HG03175 (cell line): ENCODE results near the gene CTNNBL1.
A peak's percentile ranks its signal among the peaks of the same experiment; 100 is the strongest.

Experiments used
- ATAC-seq: cut with Tn5 transposase; IDR thresholded peaks from one replicate; pipeline ENCODE4 v1.9.1; 2021; ENCODE audit warnings: mild to moderate bottlenecking, moderate library complexity; ENCODE audit not compliant: unreplicated experiment

Gene CTNNBL1

DNA sequence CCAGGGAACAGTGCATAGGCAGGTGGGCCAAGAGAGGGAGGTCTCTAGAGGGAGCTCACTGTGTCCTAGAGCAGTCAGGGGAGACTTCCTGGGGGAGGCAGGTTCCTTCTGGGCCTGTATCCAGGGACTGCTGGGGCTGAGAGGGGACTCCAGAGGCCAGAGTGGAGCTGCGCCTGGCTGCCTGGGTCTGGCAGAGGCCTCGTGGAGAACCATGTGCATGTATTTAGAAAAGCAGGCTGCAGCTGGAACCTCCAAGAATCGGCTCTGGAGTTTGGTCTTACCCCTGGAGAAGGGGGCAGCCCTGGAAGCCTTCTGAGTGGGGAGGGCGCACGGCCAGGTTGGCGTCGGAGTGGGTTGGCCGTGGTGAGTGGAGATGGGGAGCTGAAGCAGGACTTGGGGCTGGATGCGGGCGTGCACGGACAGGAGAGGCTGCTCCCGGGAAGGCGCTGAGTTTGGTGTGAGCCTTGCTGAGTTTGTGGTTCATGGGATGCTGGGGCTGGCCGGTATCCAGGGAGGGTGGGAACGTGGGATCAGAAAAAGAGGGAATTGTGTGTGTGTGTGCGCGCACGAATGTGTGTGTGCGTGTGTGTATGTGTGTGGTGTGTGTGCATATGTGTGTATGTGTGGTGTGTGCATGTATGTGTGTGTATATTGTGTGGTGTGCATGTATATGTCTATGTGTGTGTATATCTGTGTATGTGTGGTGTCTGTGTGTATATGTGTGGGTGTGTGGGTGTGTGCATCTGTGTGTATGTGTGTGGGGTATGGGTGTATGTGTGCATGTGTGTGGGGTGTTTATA lies 219.9 kb downstream of the CTNNBL1 start:
- no peak for ATAC-seq

DNA sequence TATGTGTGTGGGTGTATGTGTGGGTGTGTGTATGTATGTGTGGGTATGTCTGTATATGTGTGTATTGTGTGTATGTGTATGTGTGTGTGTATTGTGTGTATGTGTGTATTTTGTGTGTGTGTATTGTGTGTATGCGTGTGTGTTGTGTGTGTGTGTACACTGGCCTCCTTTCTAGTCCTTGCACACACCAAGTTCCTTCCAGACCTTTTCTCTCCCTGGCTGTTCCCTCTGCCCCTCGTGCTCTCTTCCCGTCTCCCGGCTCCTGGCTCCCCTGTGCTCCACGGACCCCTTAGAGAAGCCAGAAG lies 220.5 kb downstream of the CTNNBL1 start:
- no peak for ATAC-seq

GRCh38 chr20:37914672-37915433 lies 221.0 kb downstream of the CTNNBL1 start:
- no peak for ATAC-seq

DNA sequence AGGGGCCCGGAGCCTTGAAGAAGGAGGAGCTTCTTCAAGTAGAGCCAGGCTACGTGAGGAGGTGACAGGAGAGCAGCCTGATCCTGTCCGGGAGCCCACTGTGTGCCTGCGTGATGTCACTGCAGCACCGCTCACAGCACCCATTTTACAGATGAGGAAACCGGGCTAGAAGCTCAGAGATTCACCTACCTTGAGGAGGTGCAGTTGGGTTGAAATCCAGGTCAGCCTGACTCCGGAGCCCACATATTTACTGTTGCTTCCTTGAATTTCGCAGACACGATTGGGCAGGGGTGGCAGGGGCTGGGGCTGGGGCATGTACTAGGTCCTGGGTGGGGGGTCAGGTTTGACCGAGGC lies 221.6 kb downstream of the CTNNBL1 start:
- no peak for ATAC-seq

DNA sequence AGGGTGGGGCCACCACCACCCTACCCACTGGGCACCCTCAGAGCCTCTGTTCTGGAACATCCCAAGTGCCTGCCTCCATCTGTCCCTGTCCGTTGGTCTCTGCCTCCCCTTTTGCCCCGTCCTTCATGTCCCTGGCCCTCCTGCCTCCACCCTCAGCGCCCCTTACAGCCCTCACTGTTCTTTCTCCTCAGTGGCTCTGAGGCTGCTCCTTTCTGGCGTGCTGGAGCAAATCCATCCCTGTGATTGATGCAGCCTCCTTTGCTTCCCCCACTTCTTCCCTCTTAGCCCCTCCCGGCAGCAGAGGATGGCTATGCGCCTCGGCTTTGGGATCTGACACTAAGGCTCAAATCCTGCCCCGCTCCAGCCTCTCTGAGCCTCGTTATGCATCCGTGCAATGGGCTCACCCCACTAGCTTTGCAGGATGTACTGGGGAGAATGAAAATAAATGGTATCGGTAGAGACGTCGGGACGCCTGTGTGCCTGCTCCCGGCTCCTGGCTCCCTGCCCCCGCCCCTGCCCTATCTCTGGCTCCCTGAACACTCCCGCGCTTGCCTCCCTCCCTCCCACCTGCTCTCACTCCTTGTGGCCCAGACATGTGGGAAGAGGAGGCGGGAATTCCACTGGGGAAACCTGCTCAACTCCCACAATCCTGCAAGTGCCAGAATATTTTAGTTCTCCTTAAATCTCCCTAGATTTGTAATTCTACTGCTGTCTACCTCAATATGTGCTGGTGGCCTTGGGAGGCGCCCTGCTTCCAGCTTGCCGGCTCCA lies 222.2 kb downstream of the CTNNBL1 start:
- no peak for ATAC-seq

DNA sequence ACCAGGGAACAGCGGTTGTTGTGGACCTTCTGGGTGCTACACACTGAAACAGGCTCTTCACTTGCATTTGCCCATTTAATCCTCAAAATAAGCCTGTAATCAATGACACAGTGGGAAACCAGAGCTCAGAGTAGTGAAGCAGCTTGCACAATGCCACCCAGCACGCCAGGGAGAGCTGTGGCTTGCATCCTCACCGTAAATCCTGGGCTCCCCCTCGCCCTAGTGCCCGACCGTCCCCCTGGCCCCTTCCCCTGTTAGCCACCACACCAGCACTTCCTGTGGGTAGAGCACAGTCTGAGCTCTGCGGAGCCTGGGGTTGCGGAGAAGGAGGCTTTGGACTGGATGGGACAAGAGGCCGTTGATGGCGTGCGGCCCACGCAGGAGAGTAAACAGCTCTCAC lies 223.6 kb downstream of the CTNNBL1 start:
- no peak for ATAC-seq

- ATAC-seq, result no peak
These were observed 224.2 kb downstream of the CTNNBL1 start for GRCh38 chr20:37918035-37918434.

GRCh38 chr20:37919389-37920040 lies 225.7 kb downstream of the CTNNBL1 start:
- ATAC-seq, result no peak

- no peak for ATAC-seq
These were observed 226.4 kb downstream of the CTNNBL1 start for GRCh38 chr20:37920270-37920669.

DNA sequence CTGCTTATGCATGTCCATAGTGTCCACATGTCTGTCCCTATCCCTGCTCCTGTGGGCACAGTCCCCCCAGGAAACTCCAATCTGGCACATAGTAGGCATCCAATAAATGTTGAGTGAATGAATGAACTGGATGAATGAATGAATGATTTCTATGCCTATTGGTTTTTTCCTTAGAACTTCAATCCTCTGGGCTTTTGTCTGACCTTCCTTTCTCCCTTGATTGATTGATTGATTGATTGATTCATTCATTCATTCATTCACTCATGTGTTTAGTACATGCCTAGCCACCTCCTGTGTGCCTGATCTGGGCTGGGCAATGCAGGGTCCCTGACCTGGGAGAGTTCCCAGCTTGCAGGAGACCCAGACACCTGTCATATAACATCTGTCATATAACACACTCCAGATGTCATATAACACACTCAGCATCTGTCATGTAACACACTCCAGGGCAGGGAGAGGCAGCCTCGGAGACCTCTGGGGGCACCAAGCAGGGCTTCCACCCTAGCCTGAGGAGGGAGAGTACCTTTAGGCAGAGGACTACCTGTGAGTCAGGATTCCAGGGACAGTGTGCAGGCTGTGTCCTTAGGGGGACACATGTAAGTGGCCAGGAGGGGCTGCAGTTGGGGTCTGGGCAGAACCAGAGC lies 227.0 kb downstream of the CTNNBL1 start:
- ATAC-seq, result no peak

GRCh38 chr20:37921341-37921929 lies 227.6 kb downstream of the CTNNBL1 start:
- ATAC-seq, result peak; percentile 76
